Keratinocyte (primary cell): Measurements from ENCODE around the gene GGA1. TPM values are rescaled to one million over a fixed set of nuclear protein-coding genes. Genes with fewer than 3 reads are reported as not detected.

Source experiments
- DNase-seq: peaks from one replicate; pipeline ENCODE4 v3.0.0-alpha.2; 2011; ENCODE audit warnings: low read depth, missing footprints, low spot score
- FAIRE-seq: peaks from 2 replicates; lab custom pipeline; 2011; peaks lifted over from hg19 to GRCh38; lab: Jason Lieb, UNC
- H2AFZ ChIP-seq: 2 replicates; pipeline ENCODE4 v1.6.0; 2012; ENCODE audit warnings: low read length, control low read depth, inconsistent platforms; ENCODE audit not compliant: control insufficient read depth
- H3K27ac ChIP-seq: 2 replicates; pipeline ENCODE4 v1.5.1; 2011; ENCODE audit warnings: low read length; ENCODE audit not compliant: control insufficient read depth, insufficient read depth
- H3K27me3 ChIP-seq: 3 replicates; pipeline ENCODE4 v1.6.0; 2011; ENCODE audit warnings: low read length; ENCODE audit not compliant: control insufficient read depth, insufficient read depth; ENCODE audit errors: extremely low read depth
- H3K36me3 ChIP-seq, 2 experiments: 2 replicates in 1 of 2; 3 replicates in 1 of 2; pipeline ENCODE4 v1.5.1; 2011; ENCODE audit warnings: low read length in 2 of 2, mild to moderate bottlenecking in 1 of 2; ENCODE audit not compliant: control insufficient read depth in 2 of 2, insufficient read depth in 2 of 2; ENCODE audit errors: extremely low read depth in 1 of 2
- H3K4me1 ChIP-seq: 3 replicates; pipeline ENCODE4 v1.5.1; 2011; ENCODE audit warnings: low read length; ENCODE audit not compliant: control insufficient read depth, insufficient read depth; ENCODE audit errors: extremely low read depth
- H3K4me2 ChIP-seq: 3 replicates; pipeline ENCODE4 v1.6.0; 2011; ENCODE audit warnings: low read depth, low read length; ENCODE audit not compliant: control insufficient read depth, insufficient read depth; ENCODE audit errors: extremely low read depth
- H3K4me3 ChIP-seq, 3 experiments: fragments of 200-600 bp in 1 of 3; sonication (generic) in 1 of 3; 2 replicates in 2 of 3; 3 replicates in 1 of 3; pipeline ENCODE4 v1.5.1; 2011 to 2016; ENCODE audit warnings: low read length in 3 of 3, mild to moderate bottlenecking in 3 of 3, control low read depth in 2 of 3, inconsistent platforms in 1 of 3, low read depth in 1 of 3, mixed read lengths in 1 of 3, mixed run types in 1 of 3, moderate library complexity in 1 of 3; ENCODE audit not compliant: control insufficient read depth in 2 of 3, insufficient read depth in 2 of 3; ENCODE audit errors: extremely low read depth in 1 of 3
- H3K79me2 ChIP-seq: 2 replicates; pipeline ENCODE4 v1.6.0; 2012; ENCODE audit warnings: low read length; ENCODE audit not compliant: control insufficient read depth, insufficient read depth
- H3K9ac ChIP-seq: 3 replicates; pipeline ENCODE4 v1.6.0; 2011; ENCODE audit warnings: low read length; ENCODE audit not compliant: control insufficient read depth, insufficient read depth; ENCODE audit errors: extremely low read depth
- H3K9me1 ChIP-seq: 3 replicates; pipeline ENCODE4 v1.6.0; 2011; ENCODE audit warnings: low read length; ENCODE audit not compliant: control insufficient read depth, insufficient read depth; ENCODE audit errors: extremely low read depth
- H3K9me3 ChIP-seq: 2 replicates; pipeline ENCODE4 v1.5.1; 2012; ENCODE audit warnings: low read depth, low read length; ENCODE audit not compliant: control insufficient read depth
- H4K20me1 ChIP-seq: 3 replicates; pipeline ENCODE4 v1.6.0; 2011; ENCODE audit warnings: low read length; ENCODE audit not compliant: control insufficient read depth, insufficient read depth; ENCODE audit errors: extremely low read depth
- CTCF ChIP-seq, 3 experiments: IDR thresholded peaks in 1 of 3; conservative IDR thresholded peaks in 1 of 3; optimal IDR thresholded peaks in 1 of 3; 2 replicates in 2 of 3; 3 replicates in 1 of 3; pipeline versions ENCODE3 to v1.5.1; 2011; ENCODE audit warnings: low read length in 3 of 3, mild to moderate bottlenecking in 3 of 3, moderate library complexity in 2 of 3, control low read depth in 1 of 3, inconsistent platforms in 1 of 3; ENCODE audit not compliant: insufficient read depth in 2 of 3; ENCODE audit errors: extremely low read depth in 1 of 3
- EZH2 ChIP-seq: IDR thresholded peaks from one replicate; pipeline ENCODE4 v1.6.1; 2012; ENCODE audit warnings: inconsistent platforms, mild to moderate bottlenecking, low read length, moderate library complexity
- dilution Hi-C: fragments of 300-500 bp; cut with MboI; formaldehyde crosslinking; loops from one replicate; pipeline ENCODE4 v1.7.0; 2020; ENCODE audit warnings: low sequenced_read_pairs; ENCODE audit not compliant: extremely low pct_ligation_motif_present
- polyA plus RNA-seq, 5 experiments: library from polyadenylated mRNA; depleted of rRNA in 3 of 5; stranded (reverse) in 3 of 5; stranded (forward) in 1 of 5; unstranded in 1 of 5; fragments of >200 nt; gene quantifications; 1 replicate in 1 of 5; 2 replicates in 3 of 5; 3 replicates in 1 of 5; pipeline versions ENCODE4 v1.2.1 to v1.2.3, GENCODE V29; 2011 to 2012; ENCODE audit warnings: missing spikeins in 2 of 5, low read depth in 1 of 5, low replicate concordance in 1 of 5

GGA1 gene
- polyA plus RNA-seq, 1 donor (not counting 4 experiments of a cell fraction or from before 2014, with no cell fraction given) = 29.2 TPM

GRCh38 chr22:37575490-37576003 is 33.1 kb upstream of the GGA1 start:
- dilution Hi-C loops = no loop called here
- H3K79me2 ChIP-seq = no peaks in the 10 kb centered on the region
- no peak overlapping the region for H3K4me3 ChIP-seq

GRCh38 chr22:37578002-37578401 is 30.6 kb upstream of the GGA1 start:
- no peaks in the 10 kb centered on the region for H3K79me2 ChIP-seq
- H4K20me1 ChIP-seq = no peaks in the 10 kb centered on the region
- no peaks in the 10 kb centered on the region for H3K36me3 ChIP-seq
- TF ChIP-seq CTCF (optimal IDR thresholded peaks at IDR 0.05 in 1 of 3, IDR thresholded peaks at IDR 0.05 in 1 of 3, conservative IDR thresholded peaks at IDR 0.05 in 1 of 3; ENCODE audit: extremely low read depth in 1 of 3, insufficient read depth in 2 of 3, low read length in 3 of 3) (no peak), EZH2 (no peak)
- no peak overlapping the region for H3K4me2 ChIP-seq
- no peak overlapping the region for H3K9ac ChIP-seq
- no peak overlapping the region for H3K4me3 ChIP-seq
- no peaks in the 10 kb centered on the region for H3K9me1 ChIP-seq
- DNase-seq = no peak
- no peaks in the 10 kb centered on the region for H3K4me1 ChIP-seq
- no peak overlapping the region for H2AFZ ChIP-seq
- H3K9me3 ChIP-seq = no peaks in the 10 kb centered on the region
- no peak overlapping the region for H3K27ac ChIP-seq
- dilution Hi-C loops = no loop called here
- peaks cover 9% of the 10 kb centered on the region for H3K27me3 ChIP-seq
- FAIRE-seq = no peak

More at GRCh38 chr22:37575490-37576003, 33.1 kb upstream of the GGA1 start:
- TF ChIP-seq EZH2 (no peak), CTCF (optimal IDR thresholded peaks at IDR 0.05 in 1 of 3, IDR thresholded peaks at IDR 0.05 in 1 of 3, conservative IDR thresholded peaks at IDR 0.05 in 1 of 3; ENCODE audit: extremely low read depth in 1 of 3, insufficient read depth in 2 of 3, low read length in 3 of 3) (no peak)
- Histone ChIP-seq H3K4me1 (no peaks in the 10 kb centered on the region), H3K9me1 (no peaks in the 10 kb centered on the region), H3K4me2 (no peak overlapping the region), H3K27ac (no peak overlapping the region), H3K9ac (no peak overlapping the region), H3K27me3 (no peaks in the 10 kb centered on the region), H3K36me3 (no peaks in the 10 kb centered on the region), H3K9me3 (no peaks in the 10 kb centered on the region), H2AFZ (no peak overlapping the region), H4K20me1 (no peaks in the 10 kb centered on the region)
- DNase-seq = no peak
- FAIRE-seq = no peak
